Dedifferentiated amniotic fluid mesenchymal stem cell (primary cell): ENCODE measurements around the gene STRIP2.
"Not testable (repeated sequence)": the region's sequence is repeated elsewhere in the genome, so short reads cannot be mapped to it uniquely, and the experiment has no call there.

Experiments
- DNase-seq: peaks from one replicate; pipeline ENCODE4 v3.0.0-alpha.2; 2016; ENCODE audit errors: extremely low spot score

Gene STRIP2, protein sequence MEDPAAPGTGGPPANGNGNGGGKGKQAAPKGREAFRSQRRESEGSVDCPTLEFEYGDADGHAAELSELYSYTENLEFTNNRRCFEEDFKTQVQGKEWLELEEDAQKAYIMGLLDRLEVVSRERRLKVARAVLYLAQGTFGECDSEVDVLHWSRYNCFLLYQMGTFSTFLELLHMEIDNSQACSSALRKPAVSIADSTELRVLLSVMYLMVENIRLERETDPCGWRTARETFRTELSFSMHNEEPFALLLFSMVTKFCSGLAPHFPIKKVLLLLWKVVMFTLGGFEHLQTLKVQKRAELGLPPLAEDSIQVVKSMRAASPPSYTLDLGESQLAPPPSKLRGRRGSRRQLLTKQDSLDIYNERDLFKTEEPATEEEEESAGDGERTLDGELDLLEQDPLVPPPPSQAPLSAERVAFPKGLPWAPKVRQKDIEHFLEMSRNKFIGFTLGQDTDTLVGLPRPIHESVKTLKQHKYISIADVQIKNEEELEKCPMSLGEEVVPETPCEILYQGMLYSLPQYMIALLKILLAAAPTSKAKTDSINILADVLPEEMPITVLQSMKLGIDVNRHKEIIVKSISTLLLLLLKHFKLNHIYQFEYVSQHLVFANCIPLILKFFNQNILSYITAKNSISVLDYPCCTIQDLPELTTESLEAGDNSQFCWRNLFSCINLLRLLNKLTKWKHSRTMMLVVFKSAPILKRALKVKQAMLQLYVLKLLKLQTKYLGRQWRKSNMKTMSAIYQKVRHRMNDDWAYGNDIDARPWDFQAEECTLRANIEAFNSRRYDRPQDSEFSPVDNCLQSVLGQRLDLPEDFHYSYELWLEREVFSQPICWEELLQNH

DNA sequence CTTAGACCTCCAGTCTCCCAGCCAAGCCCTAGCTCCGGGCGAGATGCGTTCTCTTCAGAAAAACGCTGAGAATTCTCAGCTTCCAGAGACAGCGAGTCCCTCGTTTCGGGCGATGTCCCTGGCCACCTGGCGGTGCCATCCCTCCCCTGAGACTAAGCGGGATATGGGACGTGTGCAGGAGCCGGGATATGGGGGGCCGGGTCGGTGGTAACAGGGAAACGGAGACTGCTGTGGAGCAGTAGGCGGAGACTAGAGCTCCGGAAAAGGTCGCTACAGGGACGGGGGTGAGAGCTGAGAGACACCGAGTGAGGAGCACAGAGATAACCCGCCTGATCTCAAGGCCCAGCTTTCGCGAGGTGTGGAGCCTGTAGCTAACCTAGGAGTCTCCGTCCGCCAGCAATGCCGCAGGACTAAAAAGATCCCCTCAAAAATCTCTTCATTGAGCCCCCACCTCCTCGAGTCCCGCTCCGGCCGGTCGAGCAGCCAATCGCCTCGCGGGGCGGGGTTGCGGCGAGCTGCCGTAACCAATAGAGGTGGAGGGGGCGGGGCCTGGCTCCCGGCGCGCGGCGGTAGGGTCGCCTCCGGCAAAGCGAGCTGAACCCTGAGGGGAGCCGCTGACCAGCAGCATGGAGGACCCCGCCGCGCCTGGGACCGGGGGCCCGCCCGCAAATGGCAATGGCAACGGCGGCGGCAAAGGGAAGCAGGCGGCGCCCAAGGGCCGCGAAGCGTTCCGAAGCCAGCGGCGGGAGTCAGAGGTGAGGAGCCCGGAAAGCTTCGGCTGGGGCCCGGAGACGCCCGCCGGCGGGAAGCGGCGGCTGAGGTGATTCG, at the start of gene STRIP2:
STRIP2 (plus strand) TSS at position 586 of the 828 bp plus-strand sequence; CDS start at position 627, 41 bp downstream.
- DNase-seq, result peak; percentile 61

DNA sequence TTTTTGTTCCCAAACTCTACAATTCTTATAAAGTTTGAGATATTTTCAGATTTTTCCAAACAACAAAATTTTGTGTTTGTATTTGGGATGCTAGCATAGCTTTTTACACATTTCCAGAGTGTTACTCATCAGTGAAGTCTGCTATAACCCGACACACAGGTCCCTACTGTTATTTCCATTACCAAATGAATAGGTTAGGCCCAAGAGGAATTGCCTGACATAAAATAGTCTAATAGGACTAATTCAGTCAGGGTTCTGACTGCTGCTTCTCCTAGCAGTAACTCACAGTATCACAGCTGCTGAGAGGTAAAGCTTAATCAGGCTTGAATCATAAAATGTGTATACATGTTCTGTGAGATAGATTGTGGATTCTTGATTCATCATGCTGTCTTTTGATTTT, 49.1 kb upstream of the STRIP2 start:
- DNase-seq, result no peak

DNA sequence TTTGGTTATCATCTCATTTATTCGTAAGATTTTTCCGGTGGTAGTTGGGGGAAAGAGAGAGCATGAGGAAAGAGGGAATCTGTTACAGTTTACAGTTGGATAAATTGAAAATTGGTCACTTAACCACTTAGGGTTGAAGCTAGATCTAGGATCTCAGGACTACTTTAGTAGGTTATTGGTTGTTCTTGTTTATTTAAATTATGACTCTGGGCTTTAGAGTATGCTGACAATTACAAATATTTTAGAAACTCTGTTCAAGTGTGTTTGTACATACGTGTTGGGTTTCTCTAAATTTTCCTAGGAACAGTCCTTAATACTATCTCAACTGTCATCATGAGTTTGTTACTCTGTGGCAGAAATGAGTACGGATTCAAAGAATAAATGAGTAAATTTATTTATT, 48.6 kb upstream of the STRIP2 start:
- no peak for DNase-seq

DNA sequence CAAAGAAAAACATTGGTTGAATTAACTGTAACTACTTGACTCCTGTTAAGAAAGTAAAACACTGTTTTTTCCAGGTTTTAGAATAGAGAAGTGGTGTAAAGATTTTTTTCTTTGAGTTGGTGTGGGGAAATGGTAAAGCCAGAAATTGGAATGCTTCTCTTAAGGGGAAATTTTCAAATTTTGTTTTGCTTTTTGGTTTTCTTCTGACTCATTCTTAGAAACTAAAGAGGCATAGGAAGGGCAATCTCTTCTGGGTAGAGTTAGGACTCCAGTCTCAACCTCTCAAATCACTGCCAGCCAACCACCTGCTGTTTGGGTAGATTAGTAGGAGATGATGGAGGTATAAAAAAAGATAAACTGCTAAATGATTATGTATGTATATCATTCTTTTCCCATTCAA, 47.7 kb upstream of the STRIP2 start:
- DNase-seq, result no peak

DNA sequence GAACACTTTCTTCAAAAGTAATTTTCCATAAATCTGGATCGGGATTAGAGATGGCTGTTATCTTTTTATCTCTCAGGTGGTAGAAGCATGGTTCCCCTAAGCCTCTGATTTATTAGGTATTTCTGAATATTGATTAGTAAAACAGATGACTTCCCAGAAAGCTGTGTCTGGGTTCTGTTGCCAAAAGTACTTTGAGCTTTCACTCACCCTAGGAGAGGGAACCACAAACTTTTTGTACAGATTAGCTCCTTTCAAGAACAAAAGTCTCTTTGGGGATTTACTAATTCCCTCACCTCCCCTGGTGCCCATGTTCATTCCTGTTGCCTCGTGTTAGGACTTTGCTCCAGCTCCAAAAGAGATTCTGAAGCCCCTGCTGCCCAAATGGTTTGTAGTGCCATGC, 46.7 kb upstream of the STRIP2 start:
- DNase-seq, result no peak

DNA sequence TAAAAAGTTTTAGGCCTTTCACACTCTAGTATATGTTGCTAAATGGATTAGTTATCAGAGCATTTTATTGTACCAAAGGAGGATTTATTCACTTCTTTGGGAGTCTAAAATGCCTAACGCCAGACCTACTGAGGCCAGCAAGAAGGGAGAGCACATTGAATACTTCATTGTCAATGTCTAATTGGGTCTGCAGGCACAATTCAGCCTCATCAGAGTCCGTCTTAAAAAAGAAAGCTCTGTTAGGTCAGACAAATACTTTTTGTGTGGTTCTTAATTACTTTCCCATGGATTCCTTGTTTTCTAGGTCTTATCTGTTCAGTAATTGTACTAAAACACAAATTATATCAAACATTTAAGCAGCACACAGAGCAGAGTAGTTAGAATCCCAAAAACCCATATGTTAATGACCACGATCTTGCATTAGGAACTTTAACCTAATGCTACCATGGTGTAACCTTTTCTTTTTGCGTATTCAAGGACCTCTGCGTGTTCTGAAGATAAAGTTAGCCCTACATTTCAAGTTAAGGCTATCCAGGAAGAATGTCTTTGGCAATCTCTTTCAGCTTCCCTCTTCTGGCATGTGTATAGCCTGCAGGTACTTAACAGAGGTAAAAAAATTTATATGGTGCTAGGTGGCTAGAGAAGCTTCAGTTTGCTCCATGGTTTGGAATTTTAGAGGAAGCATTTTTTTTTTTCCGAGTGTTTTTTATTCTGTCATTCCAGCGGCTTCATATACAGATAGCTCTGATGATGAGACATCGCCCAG, 45.7 kb upstream of the STRIP2 start:
- DNase-seq, result no peak

DNA sequence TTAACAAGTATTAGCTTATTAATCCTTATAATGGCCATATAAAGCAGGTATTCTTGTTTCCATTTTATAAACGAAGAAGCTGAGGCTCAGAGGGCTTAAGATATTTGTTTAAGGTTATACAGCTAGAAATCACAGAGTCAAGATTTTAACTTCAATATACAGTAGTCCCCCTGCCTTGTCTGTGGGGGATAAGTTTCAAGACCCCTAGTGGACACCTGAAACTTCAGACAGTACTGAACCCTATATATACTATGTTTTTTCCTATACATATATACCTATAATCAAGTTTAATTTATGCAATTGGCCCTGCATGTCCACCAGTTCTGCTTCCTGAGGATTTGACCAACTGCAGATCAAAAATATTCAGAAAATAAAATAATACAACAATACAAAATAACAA, 44.4 kb upstream of the STRIP2 start:
- no peak for DNase-seq

DNA sequence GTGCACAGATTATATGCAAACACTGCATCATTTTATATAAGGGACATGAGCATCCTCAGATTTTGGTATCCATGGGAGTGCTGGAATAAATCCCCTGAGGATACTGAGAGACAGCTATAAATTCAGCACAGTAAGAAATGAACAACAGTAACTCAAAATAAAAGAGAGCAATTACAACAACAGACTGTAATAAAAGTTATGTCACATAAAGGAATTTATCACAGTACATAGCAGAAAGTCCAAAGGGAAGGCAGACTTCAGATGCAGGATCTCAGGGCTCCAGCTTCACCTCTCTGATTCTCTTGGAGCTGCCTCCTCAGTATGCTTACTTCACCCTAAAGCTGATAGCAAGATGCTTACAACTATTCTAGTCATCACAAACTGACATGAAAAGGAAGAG, 43.9 kb upstream of the STRIP2 start:
- DNase-seq, result no peak

DNA sequence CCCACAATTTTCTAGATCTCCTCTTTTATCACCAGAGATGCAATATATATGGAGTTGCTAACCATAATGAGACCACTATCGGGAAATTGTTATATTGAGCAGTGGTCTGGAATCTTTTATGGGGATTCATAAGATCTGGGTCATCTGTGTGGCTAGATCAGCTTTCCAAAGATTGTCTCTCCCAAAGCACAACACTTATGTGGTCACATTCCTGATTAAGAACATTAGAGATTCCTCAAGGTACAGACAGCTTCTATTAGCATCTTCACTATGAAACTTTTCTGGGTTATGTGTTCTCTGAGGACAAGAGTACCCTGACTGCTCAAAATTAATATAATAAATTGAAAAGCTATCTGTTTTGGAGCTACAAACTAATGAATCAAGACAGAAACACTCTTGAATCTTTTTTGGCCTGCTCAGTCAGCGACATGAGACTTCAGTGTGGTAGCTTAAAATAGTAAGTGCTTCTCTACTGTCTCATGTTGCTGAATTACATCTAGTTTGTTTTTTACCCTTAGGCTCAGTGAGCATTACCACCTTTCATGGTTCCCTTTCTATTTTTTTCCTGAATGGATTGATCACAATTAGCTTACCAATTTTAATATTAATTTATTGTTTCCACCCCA, 42.6 kb upstream of the STRIP2 start:
- no peak for DNase-seq

DNA sequence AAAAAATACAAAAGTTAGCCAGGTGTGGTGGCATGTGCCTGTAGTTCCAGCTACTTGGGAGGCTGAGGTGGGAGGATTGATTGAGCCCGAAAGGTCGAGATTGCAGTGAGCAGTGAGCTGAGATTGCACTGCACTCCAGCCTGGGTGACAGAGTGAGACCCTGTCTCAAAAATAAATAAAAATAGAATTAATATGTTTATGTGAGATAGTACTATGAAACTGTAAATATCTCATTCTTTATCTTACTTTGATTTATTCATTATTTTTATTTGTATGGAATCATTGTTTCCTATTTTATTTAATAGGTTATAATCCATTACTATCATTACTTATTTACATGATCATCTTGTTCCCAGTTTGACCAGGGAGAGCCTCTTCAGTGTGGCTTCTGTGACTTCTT, 41.0 kb upstream of the STRIP2 start:
- DNase-seq, result no peak

DNA sequence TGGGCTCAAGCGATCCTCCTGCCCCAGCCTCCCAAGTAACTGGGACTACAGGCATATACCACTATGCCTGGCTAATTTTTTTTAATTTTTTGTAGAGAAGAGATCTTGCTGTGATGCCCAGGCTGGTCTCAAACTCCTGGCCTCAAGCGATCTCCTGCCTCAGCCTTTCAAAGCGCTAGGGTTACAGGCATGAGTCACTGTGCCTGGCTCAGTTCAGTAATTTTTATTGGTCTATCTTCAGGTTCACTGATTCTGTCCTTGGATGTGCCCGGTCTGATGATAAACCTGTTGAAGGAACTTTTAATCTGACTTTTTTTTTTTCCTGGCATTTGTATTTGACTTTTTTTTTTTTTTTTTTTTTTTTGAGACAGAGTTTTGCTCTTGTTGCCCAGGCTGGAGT, 40.1 kb upstream of the STRIP2 start:
- no peak for DNase-seq

DNA sequence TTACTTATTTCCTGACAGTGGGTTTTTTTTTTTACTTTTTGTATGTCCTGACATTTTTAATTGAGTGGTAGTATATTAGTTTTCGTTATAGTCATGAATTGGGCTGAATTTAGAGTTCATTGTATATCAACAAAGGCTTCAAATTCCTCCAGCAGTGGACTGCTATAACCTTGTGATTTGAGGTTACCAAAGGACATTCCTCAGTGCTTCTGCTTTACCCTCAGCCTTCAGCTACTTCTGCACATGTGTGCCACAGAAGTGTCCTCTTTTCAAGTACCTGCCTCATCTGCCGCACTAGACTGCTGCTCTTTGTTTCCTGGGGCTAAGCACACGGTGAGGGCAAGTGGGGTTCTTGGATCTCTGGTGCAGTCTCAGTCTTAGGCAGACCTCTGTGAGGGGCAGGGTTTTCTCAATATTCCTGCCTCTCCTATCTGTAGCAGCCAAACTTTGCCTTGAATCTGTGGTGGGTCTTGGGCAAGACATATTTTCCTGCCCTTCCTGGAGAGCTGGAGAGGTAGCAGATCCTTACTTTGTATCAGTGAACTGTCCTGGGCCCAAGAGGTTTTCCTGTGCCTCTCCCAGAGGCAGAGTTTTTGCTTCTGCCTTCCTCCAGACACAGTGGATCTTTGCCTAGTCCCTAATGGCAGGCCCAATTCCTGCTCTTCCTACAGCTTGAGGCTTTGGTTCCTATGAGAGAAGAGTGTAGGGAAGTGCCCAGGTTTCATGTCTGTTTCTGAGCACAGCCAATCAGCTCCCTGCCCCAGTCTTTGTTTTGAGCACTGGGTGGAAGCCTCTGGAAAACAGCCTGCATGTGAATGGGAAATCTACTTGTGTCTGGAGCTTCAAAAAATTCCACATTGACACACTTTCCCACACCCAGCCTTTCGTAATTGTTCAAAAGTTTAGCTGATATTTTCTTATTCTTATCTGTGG, 39.0 kb upstream of the STRIP2 start:
- DNase-seq, result no peak

DNA sequence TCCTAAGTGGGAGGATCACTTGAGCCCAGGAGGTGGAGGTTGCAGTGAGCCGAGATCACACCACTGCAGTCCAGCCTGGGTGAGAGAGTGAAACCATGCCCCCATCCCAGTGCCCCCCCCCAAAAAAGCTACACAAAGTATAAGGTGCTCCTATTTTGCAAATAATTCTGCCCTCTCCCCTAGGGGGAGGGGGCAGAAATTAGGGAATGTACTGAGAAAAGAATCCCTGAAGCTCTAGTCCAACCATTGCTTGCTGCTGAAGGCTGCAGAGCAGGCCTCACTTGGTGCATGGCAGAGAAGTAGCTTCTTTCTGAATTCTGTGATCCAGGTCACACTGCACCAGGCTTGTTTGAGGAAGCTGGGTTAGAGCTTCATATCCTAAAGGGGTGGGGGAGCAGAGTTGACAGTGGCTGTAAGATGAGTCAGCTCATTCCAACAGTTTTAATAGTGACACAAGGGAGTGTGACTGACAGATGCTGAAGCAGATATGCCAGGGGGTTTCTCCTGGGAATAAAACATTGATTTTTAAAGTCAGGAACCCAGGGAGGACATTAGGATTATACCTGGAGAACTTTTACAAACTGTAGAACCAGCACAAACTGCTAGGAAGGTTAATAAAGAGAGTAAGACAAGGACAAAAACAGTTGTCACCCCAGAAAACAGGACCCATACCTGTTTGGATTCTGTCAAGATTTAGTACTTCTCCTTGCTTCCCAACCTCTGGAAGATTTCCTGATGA, 32.8 kb upstream of the STRIP2 start:
- DNase-seq, result no peak

DNA sequence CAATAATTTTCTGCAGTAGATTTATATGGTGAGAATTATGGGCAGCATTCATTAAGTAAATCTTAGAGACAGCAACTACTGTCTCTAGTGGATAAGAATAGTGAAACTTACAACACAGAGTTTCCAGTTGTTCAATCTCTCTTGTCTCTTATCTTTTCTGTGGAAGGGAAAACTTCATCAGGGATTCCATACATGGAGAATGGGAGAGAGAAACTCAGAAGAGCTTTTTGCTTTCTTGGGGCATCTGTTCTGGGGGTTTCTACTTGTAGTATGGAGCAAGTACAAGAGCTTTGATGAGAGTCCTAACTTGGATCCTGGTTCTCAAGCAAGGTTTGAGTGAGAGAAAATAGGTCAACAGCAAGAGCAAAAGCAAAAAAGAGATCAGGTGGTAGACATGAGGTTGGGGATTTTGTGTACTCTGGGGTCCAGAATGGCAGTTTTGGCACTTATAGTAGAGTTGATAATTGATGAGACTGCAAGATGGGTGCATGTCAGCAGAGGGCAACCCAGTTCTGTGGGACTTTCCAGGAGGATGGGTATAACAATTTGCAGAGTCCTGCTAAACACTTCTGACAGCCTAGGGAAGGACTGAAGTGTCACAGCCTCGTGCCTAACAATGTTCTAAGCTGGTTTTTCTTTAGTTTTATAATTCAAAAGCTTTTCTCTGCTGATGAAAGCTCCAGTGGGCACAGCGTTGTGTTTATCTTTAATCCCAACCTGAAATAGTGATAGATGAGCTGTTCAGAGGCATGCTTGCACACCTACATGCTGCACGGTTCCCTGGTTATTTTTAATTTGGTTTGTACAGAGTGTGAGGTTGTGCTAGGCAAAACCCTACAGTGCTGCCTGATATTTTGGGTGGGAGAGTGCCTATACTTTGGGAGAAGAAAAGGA, 32.0 kb upstream of the STRIP2 start:
- DNase-seq, result no peak

DNA sequence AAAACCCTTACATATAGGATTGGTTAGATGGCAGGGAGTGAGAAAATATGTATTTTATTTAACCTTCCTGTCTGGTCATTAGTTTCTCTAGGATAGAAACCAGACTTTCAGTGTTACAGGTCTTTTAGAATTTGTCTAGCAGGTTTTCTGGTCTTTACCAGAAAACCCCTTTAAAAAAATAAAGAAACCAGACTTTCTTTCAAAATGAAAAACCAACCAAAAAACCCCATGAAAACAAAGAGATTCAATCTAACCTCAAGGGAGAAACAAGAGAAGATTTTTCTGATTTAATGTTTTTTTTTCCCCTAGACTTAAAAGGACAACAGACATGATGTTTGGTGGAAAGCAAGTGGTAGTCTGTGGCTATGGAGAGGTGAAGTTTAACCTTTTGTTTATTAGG, 28.7 kb upstream of the STRIP2 start:
- no peak for DNase-seq

DNA sequence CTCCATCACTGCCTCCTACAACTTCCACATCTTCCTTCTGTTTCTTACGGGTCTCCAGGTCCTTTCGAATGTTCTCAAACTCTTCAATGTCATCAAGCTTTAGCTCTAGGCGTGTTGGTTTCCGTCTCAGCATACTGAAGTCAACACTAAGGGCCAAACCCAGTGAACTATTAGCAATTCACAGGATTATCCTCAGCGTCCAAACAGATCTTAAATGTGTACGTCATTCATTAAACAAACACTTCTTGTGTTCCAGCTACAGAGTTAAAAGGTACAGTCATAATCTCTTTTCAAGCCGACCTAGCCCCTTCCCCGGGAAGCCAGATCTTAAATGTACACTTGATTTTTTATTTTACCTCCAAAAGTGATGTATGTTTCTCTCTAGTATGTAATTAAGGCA, 24.0 kb upstream of the STRIP2 start:
- DNase-seq, result not testable (repeated sequence)

DNA sequence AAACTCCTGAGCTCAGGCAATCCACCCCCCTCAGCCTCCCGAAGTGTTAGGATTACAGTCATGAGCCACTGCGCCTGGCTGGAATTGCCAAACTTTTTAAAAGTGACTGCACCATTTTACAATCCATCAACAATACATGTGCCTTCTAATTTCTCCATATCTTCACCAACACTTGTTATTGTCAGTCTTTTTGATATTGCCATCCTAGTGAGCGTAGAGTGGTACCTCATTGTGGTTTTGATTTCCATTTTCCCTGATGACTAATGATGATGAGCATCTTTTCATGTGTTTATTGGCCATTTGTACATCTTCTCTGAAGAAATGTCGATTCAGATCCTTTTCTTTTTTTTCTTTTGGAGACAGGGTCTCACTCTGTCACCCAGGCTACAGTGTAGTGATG, 21.7 kb upstream of the STRIP2 start:
- no peak for DNase-seq

DNA sequence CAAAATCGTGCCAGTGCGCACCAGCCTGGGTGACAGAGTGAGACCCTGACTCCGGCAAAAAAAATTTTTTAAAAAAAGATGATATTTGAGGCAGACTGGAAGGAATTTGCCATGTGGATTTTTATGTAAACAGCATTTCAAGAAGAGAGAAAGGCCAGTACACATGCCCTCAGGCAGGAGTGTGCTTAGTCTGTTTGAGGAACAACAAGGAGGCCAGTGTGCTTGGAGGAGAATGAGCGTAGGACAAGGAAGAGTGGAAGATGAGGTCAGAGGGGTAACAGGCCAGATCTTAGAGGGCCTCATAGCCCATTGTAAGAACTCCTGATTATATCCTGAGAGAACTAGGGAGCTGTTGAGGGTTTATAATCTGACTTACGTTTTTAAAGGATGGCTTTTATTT, 17.2 kb upstream of the STRIP2 start:
- no peak for DNase-seq
